Nephron (organoid): ENCODE measurements around the gene TMCO4.

ENCODE experiments used
- H3K27ac Mint-ChIP-seq, 3 experiments: 2 replicates each; pipeline ENCODE4 v1.8.0; 2020; ENCODE audit warnings: mixed read lengths in 3 of 3, mild to moderate bottlenecking in 2 of 3, moderate library complexity in 1 of 3
- H3K27me3 Mint-ChIP-seq: 2 replicates; pipeline ENCODE4 v1.8.0; 2021; ENCODE audit warnings: low read depth, mild to moderate bottlenecking, moderate library complexity, mixed read lengths
- H3K36me3 Mint-ChIP-seq: 2 replicates; pipeline ENCODE4 v1.8.0; 2020; ENCODE audit warnings: low read depth, mixed read lengths
- H3K4me1 Mint-ChIP-seq: 2 replicates; pipeline ENCODE4 v1.8.0; 2020; ENCODE audit warnings: mixed read lengths
- H3K4me3 Mint-ChIP-seq, 3 experiments: 2 replicates each; pipeline ENCODE4 v1.8.0; 2020; ENCODE audit warnings: mild to moderate bottlenecking in 3 of 3, mixed read lengths in 3 of 3, moderate library complexity in 2 of 3
- H3K9me3 Mint-ChIP-seq: 2 replicates; pipeline ENCODE4 v1.8.0; 2020; ENCODE audit warnings: mixed read lengths
- TF ChIP-seq, protein P1 (sequence below), 3 experiments: fragments of 200-600 bp; sonication (generic); IDR thresholded peaks; one replicate each; pipeline ENCODE4 v1.5.0; 2021; ENCODE audit warnings: antibody characterized with exemption in 3 of 3; ENCODE audit not compliant: unreplicated experiment in 3 of 3

Gene TMCO4

DNA sequence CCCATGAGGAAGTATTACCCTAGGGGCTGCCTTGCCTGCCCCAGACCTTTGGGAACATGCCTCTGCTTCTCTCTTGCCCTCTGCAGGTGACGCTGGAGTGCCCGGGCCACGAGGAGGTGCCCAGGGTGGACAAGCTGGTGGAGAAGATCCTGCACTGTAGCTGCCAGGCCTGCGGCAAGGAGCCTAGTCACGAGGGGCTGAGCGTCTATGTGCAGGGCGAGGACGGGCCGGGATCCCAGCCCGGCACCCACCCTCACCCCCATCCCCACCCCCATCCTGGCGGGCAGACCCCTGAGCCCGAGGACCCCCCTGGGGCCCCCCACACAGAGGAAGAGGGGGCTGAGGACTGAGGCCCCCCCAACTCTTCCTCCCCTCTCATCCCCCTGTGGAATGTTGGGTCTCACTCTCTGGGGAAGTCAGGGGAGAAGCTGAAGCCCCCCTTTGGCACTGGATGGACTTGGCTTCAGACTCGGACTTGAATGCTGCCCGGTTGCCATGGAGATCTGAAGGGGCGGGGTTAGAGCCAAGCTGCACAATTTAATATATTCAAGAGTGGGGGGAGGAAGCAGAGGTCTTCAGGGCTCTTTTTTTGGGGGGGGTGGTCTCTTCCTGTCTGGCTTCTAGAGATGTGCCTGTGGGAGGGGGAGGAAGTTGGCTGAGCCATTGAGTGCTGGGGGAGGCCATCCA is 142.8 kb downstream of the TMCO4 start:
- H3K4me3 Mint-ChIP-seq: no peak overlapping the region
- TF ChIP-seq, protein P1, sequence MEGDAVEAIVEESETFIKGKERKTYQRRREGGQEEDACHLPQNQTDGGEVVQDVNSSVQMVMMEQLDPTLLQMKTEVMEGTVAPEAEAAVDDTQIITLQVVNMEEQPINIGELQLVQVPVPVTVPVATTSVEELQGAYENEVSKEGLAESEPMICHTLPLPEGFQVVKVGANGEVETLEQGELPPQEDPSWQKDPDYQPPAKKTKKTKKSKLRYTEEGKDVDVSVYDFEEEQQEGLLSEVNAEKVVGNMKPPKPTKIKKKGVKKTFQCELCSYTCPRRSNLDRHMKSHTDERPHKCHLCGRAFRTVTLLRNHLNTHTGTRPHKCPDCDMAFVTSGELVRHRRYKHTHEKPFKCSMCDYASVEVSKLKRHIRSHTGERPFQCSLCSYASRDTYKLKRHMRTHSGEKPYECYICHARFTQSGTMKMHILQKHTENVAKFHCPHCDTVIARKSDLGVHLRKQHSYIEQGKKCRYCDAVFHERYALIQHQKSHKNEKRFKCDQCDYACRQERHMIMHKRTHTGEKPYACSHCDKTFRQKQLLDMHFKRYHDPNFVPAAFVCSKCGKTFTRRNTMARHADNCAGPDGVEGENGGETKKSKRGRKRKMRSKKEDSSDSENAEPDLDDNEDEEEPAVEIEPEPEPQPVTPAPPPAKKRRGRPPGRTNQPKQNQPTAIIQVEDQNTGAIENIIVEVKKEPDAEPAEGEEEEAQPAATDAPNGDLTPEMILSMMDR (IDR thresholded peaks at IDR 0.05; ENCODE audit: unreplicated experiment in 3 of 3): no peak
- no peaks in the 10 kb centered on the region for H3K9me3 Mint-ChIP-seq
- H3K27ac Mint-ChIP-seq: no peak overlapping the region
- peaks cover 11% of the 10 kb centered on the region for H3K4me1 Mint-ChIP-seq
- H3K27me3 Mint-ChIP-seq: peaks cover 25% of the 10 kb centered on the region
- peaks cover 4% of the 10 kb centered on the region for H3K36me3 Mint-ChIP-seq

DNA sequence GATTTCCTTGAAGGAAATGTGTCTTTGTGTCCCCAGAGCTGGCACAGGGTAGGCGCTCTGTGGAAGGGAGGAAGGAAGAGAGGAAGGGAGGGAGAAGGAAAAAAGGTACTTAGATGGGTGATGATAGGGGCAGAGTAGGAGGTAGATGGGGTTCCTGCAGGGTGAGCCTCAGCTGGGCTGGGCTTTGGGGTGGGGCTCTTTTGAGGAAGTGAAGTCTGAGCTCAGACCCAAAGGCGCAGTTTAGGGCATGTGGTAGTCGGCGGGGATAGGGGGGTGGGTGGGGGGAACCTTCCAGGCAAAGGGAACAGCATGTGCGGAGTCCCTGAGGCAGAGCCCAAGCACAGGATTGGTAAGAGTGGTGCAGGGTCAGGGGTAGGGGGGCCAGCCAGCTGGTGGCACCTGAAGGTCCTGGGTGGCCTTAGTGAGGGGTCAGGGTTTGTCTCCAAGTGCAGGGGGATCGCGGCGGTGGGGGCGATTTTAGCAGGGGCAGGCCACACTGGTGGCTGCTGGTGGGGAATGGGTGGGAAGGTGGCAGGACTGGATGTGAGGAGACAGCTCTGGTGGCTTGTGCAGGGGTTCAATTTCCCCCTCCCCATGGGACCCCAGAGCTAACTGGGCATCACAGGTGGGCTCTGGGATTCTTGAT is 143.5 kb downstream of the TMCO4 start:
- H3K36me3 Mint-ChIP-seq: peaks cover 4% of the 10 kb centered on the region
- TF ChIP-seq, protein P1 (IDR thresholded peaks at IDR 0.05; ENCODE audit: unreplicated experiment in 3 of 3): no peak
- no peaks in the 10 kb centered on the region for H3K9me3 Mint-ChIP-seq
- no peak overlapping the region for H3K27ac Mint-ChIP-seq
- peaks cover 20% of the 10 kb centered on the region for H3K27me3 Mint-ChIP-seq
- H3K4me3 Mint-ChIP-seq: no peak overlapping the region
- H3K4me1 Mint-ChIP-seq: peaks cover 11% of the 10 kb centered on the region

DNA sequence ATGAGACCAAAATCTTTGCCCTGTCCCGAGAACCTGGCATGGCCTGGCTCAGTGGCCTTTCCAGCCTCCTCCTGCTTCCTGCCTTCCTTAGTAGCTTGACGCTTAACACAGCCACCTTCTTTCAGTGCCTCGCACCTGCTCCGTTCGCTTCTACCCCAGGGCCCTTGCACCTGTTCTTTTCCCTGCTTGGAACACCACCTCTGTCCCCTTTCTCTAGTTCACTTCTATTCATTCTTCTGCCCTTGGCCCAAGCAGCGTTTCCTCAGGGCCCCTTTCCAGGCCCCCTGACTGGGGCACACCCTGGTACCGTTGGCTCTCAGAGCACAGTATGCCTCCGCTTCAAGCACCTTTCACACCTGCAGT is 144.0 kb downstream of the TMCO4 start:
- no peak overlapping the region for H3K4me3 Mint-ChIP-seq
- H3K27me3 Mint-ChIP-seq: peaks cover 20% of the 10 kb centered on the region
- H3K27ac Mint-ChIP-seq: no peak overlapping the region
- peaks cover 11% of the 10 kb centered on the region for H3K4me1 Mint-ChIP-seq
- no peaks in the 10 kb centered on the region for H3K9me3 Mint-ChIP-seq
- TF ChIP-seq, protein P1 (IDR thresholded peaks at IDR 0.05; ENCODE audit: unreplicated experiment in 3 of 3): no peak
- peaks cover 4% of the 10 kb centered on the region for H3K36me3 Mint-ChIP-seq

DNA sequence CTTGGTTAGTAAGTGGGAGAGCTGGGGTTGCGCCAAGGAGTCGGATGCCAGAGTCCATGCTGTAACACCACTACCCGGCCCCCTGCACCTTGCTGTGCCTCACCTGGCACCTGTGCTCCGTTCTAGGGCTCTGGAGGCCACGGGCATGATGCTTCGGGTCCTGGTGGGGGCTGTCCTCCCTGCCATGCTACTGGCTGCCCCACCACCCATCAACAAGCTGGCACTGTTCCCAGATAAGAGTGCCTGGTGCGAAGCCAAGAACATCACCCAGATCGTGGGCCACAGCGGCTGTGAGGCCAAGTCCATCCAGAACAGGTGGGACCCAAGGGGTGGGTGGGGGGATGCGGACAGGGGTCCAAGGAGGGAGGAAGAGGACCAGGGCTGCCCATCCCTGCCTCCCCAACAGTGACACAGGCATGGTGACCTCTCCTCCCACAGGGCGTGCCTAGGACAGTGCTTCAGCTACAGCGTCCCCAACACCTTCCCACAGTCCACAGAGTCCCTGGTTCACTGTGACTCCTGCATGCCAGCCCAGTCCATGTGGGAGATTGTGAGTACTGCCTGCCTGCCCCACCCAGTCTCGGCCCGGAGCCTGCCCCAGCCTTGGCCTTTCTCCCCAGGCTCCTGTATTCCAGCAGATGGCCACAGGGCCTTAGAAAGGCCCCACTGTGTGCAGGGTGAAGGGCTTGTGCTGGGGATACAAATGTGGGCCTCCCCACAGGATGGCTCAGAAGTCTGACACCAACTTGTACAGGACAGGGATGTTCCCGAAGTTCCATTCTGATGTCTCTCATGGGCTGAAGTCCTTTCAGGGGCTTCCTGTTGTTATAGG is 144.6 kb downstream of the TMCO4 start:
- TF ChIP-seq, protein P1 (IDR thresholded peaks at IDR 0.05; ENCODE audit: unreplicated experiment in 3 of 3): no peak
- peaks cover 4% of the 10 kb centered on the region for H3K36me3 Mint-ChIP-seq
- H3K27ac Mint-ChIP-seq: no peak overlapping the region
- H3K9me3 Mint-ChIP-seq: no peaks in the 10 kb centered on the region
- no peak overlapping the region for H3K4me3 Mint-ChIP-seq
- H3K4me1 Mint-ChIP-seq: peaks cover 17% of the 10 kb centered on the region
- peaks cover 14% of the 10 kb centered on the region for H3K27me3 Mint-ChIP-seq

DNA sequence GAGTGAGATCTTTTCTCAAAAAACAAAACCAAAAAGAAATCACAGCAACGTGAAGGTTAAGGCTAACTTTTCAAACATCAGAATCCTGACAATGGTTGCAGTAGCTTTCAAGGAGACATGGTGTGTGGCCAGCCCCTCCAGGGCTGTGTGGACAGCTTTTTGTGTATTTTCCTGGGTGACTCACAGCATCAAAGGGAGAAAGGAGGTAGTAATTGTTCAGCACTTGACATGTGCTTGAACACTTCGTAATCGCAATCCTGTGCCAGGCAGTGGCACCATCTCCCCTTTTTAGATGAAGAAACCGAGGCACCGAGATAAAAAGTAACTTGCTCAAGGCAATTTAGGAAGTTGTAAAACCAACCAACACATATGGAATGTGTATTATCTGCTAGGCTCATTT is 145.3 kb downstream of the TMCO4 start:
- Mint-ChIP-seq H3K4me1 (peaks cover 16% of the 10 kb centered on the region), H3K4me3 (no peak overlapping the region), H3K27me3 (peaks cover 7% of the 10 kb centered on the region), H3K36me3 (peaks cover 4% of the 10 kb centered on the region), H3K9me3 (no peaks in the 10 kb centered on the region), H3K27ac (no peak overlapping the region)
- TF ChIP-seq, protein P1 (IDR thresholded peaks at IDR 0.05; ENCODE audit: unreplicated experiment in 3 of 3): no peak
